OCI-LY1 (cell line): ENCODE measurements around the gene MLXIPL.
"Not testable (repeated sequence)": the region's sequence is repeated elsewhere in the genome, so short reads cannot be mapped to it uniquely, and the experiment has no call there.

Experiments
- H2AFZ ChIP-seq: fragments of 200-600 bp; sonication (generic), shearing (Covaris generic); 2 replicates; pipeline ENCODE4 v1.6.0; 2014; ENCODE audit warnings: antibody characterized with exemption, mild to moderate bottlenecking, low read length
- H3F3A ChIP-seq: fragments of 200-600 bp; sonication (generic), shearing (Covaris generic); 2 replicates; pipeline ENCODE4 v1.6.0; 2014; ENCODE audit warnings: mild to moderate bottlenecking, antibody characterized with exemption, low read length, moderate library complexity; ENCODE audit not compliant: insufficient read depth
- H3K27ac ChIP-seq: fragments of 200-600 bp; sonication (generic); 2 replicates; pipeline ENCODE4 v1.5.1; 2014; ENCODE audit warnings: low read length, mixed run types, mild to moderate bottlenecking, low read depth; ENCODE audit not compliant: poor library complexity, severe bottlenecking
- H3K27me3 ChIP-seq: fragments of 200-600 bp; sonication (generic); 2 replicates; pipeline ENCODE4 v1.6.0; 2014; ENCODE audit warnings: antibody characterized with exemption, mild to moderate bottlenecking, low read length, moderate library complexity; ENCODE audit not compliant: insufficient read depth
- H3K36me3 ChIP-seq: fragments of 200-600 bp; sonication (generic); 2 replicates; pipeline ENCODE4 v1.6.1; 2014; ENCODE audit warnings: mild to moderate bottlenecking, antibody characterized with exemption, low read length, moderate library complexity, mixed read lengths; ENCODE audit not compliant: insufficient read depth
- H3K4me1 ChIP-seq: fragments of 200-600 bp; sonication (generic); 2 replicates; pipeline ENCODE4 v1.5.1; 2014; ENCODE audit warnings: mild to moderate bottlenecking, low read length, moderate library complexity; ENCODE audit not compliant: insufficient read depth, severe bottlenecking
- H3K4me2 ChIP-seq: fragments of 200-600 bp; sonication (generic), shearing (Covaris generic); 2 replicates; pipeline ENCODE4 v1.6.1; 2014; ENCODE audit warnings: low read length
- H3K4me3 ChIP-seq: fragments of 200-600 bp; sonication (generic); 2 replicates; pipeline ENCODE4 v1.5.1; 2014; ENCODE audit warnings: low read length, low read depth, mild to moderate bottlenecking, mixed read lengths; ENCODE audit not compliant: poor library complexity, severe bottlenecking
- H3K79me2 ChIP-seq: fragments of 200-600 bp; shearing (Covaris generic); 2 replicates; pipeline ENCODE4 v1.6.1; 2016; ENCODE audit warnings: mixed run types, low read length, mixed read lengths; ENCODE audit not compliant: insufficient read depth
- H3K9ac ChIP-seq: fragments of 200-600 bp; sonication (generic), shearing (Covaris generic); 2 replicates; pipeline ENCODE4 v1.6.1; 2014; ENCODE audit warnings: mild to moderate bottlenecking, low read length, mixed read lengths
- H3K9me2 ChIP-seq: fragments of 200-600 bp; sonication (generic), shearing (Covaris generic); 2 replicates; pipeline ENCODE4 v1.6.1; 2014; ENCODE audit warnings: low read depth, mild to moderate bottlenecking, low read length, mixed read lengths
- H3K9me3 ChIP-seq: fragments of 200-600 bp; shearing (Covaris generic); 2 replicates; pipeline ENCODE4 v1.6.1; 2014; ENCODE audit warnings: low read length, mixed read lengths
- H4K20me1 ChIP-seq: fragments of 200-600 bp; sonication (generic), shearing (Covaris generic); 2 replicates; pipeline ENCODE4 v1.6.0; 2016; ENCODE audit warnings: mild to moderate bottlenecking, low read length; ENCODE audit not compliant: insufficient read depth
- EZH2 ChIP-seq: fragments of 200-600 bp; sonication (generic), shearing (Covaris generic); IDR thresholded peaks from 2 replicates; pipeline ENCODE4 v1.8.0; 2017; ENCODE audit warnings: borderline replicate concordance, mixed run types, mild to moderate bottlenecking, antibody characterized with exemption, low read length, moderate library complexity, mixed read lengths
- TF ChIP-seq, protein P1 (sequence below): fragments of 200-600 bp; sonication (generic), shearing (Covaris generic); IDR thresholded peaks from 2 replicates; pipeline ENCODE4 v1.5.1; 2017; ENCODE audit warnings: mild to moderate bottlenecking, antibody characterized with exemption, low read length, moderate library complexity, mixed read lengths

Gene MLXIPL

DNA sequence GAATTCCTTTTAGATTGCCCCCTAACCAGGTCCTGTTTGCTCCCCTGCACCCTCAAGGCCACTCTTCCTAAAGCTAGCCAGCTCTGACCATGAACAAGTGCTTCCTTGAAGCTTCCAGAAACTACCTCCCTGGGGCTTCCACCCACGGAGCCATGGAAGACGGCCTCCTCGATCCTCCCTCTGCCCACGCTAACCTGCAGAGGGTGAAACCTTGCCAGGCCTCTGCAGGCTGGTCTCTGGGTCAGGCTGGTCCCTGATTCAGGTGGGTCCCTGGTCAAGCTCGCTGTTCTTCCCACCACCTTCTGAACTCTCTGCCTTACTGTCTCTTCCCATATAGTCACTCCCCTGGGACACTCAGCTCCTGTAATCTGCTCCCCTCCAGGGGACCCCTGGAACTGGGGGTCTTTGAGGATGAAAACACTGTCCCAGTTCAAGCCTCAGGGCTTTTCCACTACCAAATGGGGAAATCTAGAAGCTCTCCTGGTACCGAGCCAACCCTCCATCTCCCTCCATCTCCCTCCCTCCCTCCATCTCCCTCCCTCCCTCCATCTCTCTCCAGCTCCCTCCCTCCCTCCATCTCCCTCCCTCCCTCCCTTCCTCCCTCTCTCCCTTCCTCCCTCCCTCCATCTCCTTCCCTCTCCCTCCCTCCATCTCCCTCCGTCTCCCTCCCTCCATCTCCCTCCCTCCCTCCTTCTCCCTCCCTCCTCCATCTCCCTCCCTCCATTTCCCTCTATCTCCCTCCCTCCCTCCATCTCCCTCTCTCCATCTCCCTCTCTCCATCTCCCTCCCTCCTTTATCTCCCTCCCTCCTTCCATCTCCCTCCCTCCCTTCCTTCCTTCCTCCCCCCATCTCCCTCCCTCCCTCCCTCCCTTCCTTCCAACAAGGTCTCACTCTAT lies 2.9 kb downstream of the MLXIPL start:
- H3K9me3 ChIP-seq: no peaks in the 10 kb centered on the region

DNA sequence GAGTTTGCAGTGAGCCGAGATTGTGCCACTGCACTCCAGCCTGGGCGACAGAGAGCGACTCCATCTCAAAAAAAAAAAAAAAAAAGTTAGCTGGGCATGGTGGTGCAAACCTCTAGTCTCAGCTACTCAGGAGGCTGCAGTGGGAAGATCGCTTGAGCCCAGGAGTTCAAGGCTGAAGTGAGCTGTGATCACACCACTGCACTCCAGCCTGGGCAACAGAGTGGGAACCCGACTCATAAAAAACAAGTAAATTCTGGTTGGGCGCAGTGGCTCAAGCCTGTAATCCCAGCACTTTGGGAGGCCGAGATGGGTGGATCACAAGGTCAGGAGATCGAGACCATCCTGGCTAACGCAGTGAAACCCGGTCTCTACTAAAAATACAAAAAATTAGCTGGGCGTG lies 4.9 kb downstream of the MLXIPL start:
- H3K27ac ChIP-seq, H3K9ac ChIP-seq, H4K20me1 ChIP-seq, H3K4me3 ChIP-seq, H3K9me2 ChIP-seq, H3K4me1 ChIP-seq, H3K9me3 ChIP-seq, H3K4me2 ChIP-seq, H3K79me2 ChIP-seq, H3K36me3 ChIP-seq, H2AFZ ChIP-seq, H3K27me3 ChIP-seq, H3F3A ChIP-seq: not testable (repeated sequence)

More for the DNA sequence above, 2.9 kb downstream of the MLXIPL start:
- H2AFZ ChIP-seq: no peak overlapping the region
- H3K9ac ChIP-seq: no peak overlapping the region
- no peaks in the 10 kb centered on the region for H3K36me3 ChIP-seq
- H3K4me3 ChIP-seq: no peak overlapping the region
- H3K4me2 ChIP-seq: no peak overlapping the region
- no peaks in the 10 kb centered on the region for H3K4me1 ChIP-seq
- no peaks in the 10 kb centered on the region for H3K9me2 ChIP-seq
- no peaks in the 10 kb centered on the region for H3K79me2 ChIP-seq
- H3K27ac ChIP-seq: no peak overlapping the region
- TF ChIP-seq, protein P1, sequence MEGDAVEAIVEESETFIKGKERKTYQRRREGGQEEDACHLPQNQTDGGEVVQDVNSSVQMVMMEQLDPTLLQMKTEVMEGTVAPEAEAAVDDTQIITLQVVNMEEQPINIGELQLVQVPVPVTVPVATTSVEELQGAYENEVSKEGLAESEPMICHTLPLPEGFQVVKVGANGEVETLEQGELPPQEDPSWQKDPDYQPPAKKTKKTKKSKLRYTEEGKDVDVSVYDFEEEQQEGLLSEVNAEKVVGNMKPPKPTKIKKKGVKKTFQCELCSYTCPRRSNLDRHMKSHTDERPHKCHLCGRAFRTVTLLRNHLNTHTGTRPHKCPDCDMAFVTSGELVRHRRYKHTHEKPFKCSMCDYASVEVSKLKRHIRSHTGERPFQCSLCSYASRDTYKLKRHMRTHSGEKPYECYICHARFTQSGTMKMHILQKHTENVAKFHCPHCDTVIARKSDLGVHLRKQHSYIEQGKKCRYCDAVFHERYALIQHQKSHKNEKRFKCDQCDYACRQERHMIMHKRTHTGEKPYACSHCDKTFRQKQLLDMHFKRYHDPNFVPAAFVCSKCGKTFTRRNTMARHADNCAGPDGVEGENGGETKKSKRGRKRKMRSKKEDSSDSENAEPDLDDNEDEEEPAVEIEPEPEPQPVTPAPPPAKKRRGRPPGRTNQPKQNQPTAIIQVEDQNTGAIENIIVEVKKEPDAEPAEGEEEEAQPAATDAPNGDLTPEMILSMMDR: no peak
- no peak for TF ChIP-seq EZH2
- no peaks in the 10 kb centered on the region for H3K27me3 ChIP-seq
- H3F3A ChIP-seq: no peaks in the 10 kb centered on the region
- no peaks in the 10 kb centered on the region for H4K20me1 ChIP-seq

DNA sequence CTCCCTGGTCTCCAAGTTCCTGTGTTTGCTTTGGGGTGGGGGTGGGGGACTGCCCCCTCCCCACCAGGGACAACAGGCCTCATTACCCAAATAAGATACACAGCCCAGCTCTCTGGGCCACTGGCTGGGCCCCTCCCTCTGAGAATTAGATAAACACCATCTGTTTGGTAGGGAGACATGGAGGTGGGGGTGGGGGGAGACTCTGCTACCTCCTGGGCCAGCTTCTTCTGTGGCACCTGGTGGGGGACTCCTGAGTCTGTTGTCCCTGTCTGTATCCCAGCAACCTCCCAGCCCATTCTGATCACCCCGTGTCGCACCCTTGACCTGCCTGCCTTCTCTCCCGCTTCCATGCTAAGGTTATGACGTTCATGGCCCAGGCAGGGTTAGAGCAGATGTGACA lies 5.8 kb downstream of the MLXIPL start:
- H3K4me2 ChIP-seq: no peak overlapping the region
- H3K27ac ChIP-seq: no peak overlapping the region
- peaks cover 14% of the 10 kb centered on the region for H3K27me3 ChIP-seq
- H3K9me2 ChIP-seq: no peaks in the 10 kb centered on the region
- no peaks in the 10 kb centered on the region for H4K20me1 ChIP-seq
- H2AFZ ChIP-seq: no peak overlapping the region
- H3K4me3 ChIP-seq: no peak overlapping the region
- H3K36me3 ChIP-seq: no peaks in the 10 kb centered on the region
- H3K79me2 ChIP-seq: no peaks in the 10 kb centered on the region
- TF ChIP-seq, protein P1: no peak
- TF ChIP-seq EZH2: no peak
- H3F3A ChIP-seq: no peaks in the 10 kb centered on the region
- no peaks in the 10 kb centered on the region for H3K9me3 ChIP-seq
- H3K9ac ChIP-seq: no peak overlapping the region
- no peaks in the 10 kb centered on the region for H3K4me1 ChIP-seq

DNA sequence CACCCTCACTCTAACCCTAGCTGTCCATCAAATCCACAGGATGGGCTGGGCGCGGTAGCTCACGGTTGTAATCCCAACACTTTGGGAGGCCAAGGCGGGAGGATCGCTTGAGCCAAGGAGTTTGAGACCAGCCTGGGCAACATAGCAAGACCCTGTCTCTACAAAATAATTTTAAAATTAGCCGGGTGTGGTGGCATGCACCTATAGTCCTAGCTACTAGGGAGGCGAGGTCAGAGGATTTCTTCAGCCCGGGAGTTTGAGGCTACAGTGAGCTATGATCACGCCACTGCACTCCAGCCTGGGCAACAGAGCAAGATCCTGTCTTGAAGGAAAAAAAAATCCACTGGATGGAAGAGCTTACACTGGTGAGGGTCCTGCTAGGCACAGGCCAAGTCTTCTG lies 6.8 kb downstream of the MLXIPL start:
- H3K9me3 ChIP-seq, H3K9me2 ChIP-seq, H3K4me1 ChIP-seq, H3K9ac ChIP-seq, H3K4me3 ChIP-seq, H3F3A ChIP-seq, H4K20me1 ChIP-seq, H3K27ac ChIP-seq, H3K79me2 ChIP-seq, H3K36me3 ChIP-seq, H3K4me2 ChIP-seq, H2AFZ ChIP-seq: not testable (repeated sequence)
- H3K27me3 ChIP-seq: peaks cover 14% of the 10 kb centered on the region
